GM21367 (cell line): ENCODE measurements around the gene DDX21.
"Not testable (repeated sequence)": the region's sequence is repeated elsewhere in the genome, so short reads cannot be mapped to it uniquely, and the experiment has no call there.

Source experiments
- ATAC-seq: cut with Tn5 transposase; IDR thresholded peaks from one replicate; pipeline ENCODE4 v1.9.1; 2021; ENCODE audit not compliant: unreplicated experiment

Gene DDX21

DNA sequence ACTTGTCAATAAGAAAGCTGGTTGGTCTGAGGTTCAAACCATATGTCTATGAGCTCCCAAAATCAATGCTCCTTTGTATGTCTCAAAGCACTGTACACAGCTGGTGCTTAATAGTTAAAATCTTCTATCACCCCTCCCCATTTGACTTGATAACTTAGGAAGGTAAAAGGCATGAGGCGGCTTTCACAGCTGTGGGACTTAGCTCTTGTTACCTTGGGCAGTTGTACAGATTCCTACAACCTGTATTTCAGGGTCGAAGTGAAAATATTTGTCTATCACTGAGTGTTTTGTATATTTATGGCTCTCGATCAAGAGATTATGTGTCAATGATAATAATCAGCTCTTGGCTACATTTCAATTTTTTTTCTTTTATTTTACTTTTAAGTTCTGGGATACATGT lies 31.6 kb downstream of the DDX21 start:
- ATAC-seq = no peak

DNA sequence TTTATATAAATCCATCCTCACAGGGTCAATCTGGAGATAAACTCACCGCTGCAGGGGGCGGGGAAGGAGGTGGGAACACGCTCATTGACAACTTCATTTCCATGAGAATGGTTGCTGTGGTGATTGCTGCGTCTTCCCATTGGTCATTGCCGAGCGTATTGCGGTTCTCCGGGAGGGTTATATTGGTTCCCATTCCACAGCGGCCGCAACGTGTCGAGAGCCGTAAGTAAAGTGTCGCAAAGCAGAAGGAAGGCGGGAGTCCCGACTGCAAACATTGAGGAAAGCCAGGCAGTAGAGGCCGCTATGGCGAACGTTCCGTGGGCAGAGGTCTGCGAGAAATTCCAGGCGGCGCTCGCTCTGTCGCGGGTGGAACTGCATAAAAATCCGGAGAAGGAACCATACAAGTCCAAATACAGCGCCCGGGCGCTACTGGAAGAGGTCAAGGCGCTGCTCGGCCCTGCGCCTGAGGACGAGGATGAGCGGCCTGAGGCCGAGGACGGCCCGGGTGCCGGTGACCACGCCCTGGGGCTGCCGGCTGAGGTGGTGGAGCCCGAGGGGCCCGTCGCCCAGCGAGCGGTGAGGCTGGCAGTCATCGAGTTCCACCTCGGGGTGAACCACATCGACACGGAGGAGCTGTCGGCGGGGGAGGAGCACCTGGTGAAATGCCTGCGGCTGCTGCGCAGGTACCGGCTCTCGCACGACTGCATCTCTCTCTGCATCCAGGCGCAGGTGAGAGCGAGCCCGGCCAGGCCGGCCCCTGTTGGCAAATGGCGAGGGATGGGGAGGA lies 32.8 kb downstream of the DDX21 start, which contains the start of gene KIFBP:
Gene KIFBP (plus strand): TSS at position 274 of the 787 bp plus-strand sequence. CDS start 30 bp downstream, at position 304.
- ATAC-seq = peak; percentile 77

DNA sequence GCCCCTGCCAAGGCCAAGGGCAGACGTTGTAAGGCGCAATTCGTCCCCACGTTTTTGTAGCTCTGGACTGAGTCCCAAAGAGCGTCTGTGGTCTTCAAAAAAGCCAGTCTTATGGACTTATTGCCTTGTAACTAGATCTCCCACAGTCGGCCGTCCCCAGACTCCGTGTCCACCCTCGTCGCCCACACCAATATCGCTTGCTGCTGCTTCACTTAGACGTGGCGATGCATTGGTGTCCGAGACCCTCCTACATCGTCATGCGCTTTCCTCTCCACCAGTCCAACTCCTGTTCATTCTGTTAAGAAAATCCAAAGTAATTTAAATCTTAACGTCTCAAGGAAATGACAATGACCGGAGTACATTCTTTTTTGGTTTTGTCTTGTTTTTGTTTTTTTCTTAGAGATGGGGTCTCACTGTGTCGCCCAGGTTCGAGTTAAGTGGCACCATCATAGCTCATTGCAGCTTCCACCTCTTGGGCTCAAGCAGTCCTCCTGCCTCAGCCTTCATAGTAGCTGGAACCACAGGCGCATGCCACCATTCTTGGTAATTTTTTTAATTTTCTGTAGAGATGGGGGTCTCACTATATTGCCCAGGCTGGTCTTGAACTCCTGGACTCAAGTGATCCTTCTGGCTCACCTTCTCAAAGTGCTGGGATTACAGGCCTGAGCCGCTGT lies 33.5 kb downstream of the DDX21 start:
- ATAC-seq = no peak

DNA sequence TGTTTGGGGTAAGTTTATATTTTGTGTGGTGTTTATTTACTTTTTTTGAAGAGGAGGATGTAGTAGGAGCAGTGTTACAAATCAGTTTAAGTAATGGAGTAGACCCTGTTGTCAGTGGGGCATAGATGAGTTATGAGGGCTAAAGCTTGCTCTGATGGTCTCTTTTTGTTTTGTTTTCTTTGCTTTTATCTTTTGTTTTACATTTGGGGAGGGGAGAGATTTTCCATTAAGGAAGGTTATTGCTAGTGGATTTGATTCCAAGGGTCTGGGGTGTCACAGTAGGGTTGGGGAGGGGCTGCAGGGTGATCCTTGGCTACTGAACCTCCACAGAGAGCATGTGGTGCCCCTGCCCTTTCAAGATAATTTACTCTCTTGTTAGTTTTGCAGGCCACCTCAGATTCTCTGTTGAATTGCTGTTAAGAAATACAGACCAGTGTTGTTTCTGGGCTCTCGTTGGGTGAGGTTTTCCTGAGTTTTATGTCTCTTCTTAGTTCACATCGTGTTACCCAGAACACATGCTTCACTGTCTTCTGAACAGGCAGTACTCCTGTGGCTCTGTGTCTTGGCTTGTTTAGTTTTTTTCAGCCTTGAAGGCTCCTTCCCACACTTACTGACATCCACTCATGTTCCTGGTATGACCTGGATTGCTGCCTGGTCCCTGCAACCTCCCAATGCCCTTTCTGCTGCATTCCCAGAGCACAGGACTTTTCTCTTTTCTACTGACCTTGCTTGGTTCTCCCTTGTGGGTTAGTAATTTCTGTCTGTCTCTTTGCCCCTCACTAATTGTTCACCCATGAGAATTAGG lies 36.9 kb downstream of the DDX21 start:
- ATAC-seq = no peak

DNA sequence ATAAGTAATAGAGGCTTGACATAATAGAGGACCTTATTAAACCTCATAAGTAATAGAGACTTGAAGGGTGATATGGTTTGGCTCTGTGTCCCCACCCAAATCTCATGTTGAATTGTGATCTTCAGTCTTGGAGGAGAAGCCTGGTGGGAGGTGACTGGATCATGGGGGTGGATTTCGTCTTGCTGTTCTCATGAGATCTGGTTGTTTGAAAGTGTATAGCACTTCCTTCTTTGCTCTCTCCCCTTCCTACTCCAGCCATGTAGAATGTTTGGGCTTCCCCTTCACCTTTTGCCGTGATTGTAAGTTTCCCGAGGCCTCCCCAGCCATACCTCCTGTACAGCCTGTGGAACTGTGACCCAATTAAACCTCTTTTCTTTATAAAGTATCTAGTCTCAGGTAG lies 41.2 kb downstream of the DDX21 start:
- ATAC-seq = no peak

- ATAC-seq = no peak
Measured at GRCh38 chr10:69004821-69005220, 48.9 kb downstream of the DDX21 start.

GRCh38 chr10:69005704-69006485 lies 49.9 kb downstream of the DDX21 start:
- ATAC-seq = no peak

DNA sequence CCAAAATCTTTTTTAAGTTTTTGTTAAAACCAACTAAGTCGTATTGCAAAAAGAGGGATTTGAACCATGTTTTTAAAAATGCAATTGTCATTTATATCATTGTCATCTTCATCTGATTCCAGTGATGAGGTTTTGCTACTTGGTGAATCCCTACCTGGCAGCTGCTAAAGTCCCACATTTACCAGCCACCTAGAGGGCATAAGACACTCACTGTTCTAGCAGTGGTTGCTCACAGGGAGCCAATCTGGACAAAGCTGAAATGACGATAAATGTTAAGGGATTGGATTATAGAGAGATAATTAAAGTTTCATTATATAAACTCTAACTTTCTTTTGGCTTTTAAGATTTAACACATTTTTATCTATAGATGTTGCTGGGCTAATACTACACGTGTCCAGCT lies 51.3 kb downstream of the DDX21 start:
- no peak for ATAC-seq

DNA sequence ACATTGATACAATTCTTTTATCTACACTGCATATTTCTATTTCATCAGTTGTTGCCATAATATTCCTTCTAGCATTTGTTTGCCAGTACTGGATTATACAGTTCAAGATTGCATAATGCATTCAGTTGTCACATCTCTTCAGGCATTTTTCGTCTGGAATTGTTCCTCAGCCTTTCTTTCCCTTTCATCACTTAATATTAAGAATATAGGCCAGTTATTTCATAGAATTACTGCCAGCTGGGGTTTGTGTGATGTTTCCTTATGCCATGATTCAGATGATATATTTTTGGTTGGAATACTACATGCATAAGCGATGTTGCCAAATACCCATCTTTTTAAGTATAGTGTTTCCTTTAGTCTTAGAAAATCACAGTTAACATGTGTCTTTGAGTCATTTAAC lies 53.4 kb downstream of the DDX21 start:
- ATAC-seq = no peak

DNA sequence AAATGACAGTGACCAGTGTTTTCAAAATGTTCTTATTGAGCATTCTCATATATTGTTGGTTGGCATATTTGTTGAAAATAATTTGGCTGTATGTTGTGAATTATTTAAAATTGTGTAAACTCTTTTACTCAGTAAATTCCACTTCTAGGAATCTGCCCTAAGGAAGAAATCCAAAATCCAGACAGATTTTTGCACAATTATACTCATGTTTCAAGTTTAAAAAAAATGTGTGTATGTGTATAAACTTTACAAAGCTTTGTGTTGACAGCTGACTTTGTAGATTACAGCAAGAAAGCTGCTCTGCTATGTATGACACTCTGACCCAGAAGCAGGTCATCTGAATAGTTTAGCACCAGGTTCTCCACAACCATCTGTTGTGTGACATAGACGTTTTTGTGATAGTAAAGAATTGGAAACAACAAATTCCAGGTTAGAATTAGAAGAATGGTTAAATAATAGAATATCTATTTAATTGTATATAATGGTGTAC lies 54.2 kb downstream of the DDX21 start:
- ATAC-seq = no peak

GRCh38 chr10:69012778-69013177 lies 56.8 kb downstream of the DDX21 start:
- not testable (repeated sequence) for ATAC-seq

- no peak for ATAC-seq
Measured at GRCh38 chr10:69014171-69014570, 58.2 kb downstream of the DDX21 start.

GRCh38 chr10:69018613-69019012 lies 62.6 kb downstream of the DDX21 start:
- no peak for ATAC-seq

DNA sequence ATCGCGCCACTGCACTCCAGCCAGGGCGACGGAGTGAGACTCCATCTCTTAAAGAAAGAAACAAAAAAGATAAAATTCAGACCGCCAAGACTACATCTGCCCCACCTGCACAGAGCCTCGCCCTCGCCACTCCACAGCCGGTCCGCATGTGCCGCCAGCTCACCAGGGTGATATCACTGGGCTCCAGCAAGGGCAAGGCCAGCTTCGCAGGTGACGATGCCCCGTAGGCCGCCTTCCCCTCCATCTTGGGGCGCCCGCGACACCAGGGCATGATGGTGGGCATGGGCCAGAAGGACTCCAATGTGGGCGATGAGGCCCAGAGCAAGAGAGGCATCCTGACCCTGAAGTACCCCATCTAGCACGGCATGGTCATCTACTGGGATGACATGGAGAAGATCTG lies 66.6 kb downstream of the DDX21 start:
- ATAC-seq = no peak

GRCh38 chr10:69025370-69025896 lies 69.5 kb downstream of the DDX21 start:
- ATAC-seq = no peak

DNA sequence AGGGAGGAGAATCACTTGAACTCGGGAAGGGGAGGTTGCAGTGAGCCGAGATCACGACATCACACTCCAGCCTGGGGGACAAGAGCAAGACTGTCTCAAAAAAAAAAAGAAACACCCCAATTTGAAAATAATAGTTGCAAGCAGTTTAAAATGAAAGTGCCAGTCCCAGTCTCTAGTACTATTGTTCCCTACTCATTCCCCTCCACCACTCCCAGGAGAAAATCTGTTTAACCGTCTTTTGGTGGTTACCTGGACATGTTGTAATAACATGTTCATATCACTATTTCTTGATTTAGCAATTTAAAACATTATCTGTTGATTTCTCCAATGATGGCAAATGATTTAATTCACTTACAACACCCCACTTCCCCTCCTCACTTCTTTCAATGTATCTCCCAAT lies 77.3 kb downstream of the DDX21 start:
- no peak for ATAC-seq
